T1000 (cell line): ENCODE data around the gene MYH9.
"Not testable (repeated sequence)": the region's sequence is repeated elsewhere in the genome, so short reads cannot be mapped to it uniquely, and the experiment has no call there.

Experiments
- DNase-seq: peaks from one replicate; lab custom pipeline; 2025; ENCODE audit warnings: mixed read lengths; lab: John Stamatoyannopoulos, UW

MYH9 gene

GRCh38 chr22:36292823-36293530 is 94.8 kb downstream of the MYH9 start:
- no peak for DNase-seq

DNA sequence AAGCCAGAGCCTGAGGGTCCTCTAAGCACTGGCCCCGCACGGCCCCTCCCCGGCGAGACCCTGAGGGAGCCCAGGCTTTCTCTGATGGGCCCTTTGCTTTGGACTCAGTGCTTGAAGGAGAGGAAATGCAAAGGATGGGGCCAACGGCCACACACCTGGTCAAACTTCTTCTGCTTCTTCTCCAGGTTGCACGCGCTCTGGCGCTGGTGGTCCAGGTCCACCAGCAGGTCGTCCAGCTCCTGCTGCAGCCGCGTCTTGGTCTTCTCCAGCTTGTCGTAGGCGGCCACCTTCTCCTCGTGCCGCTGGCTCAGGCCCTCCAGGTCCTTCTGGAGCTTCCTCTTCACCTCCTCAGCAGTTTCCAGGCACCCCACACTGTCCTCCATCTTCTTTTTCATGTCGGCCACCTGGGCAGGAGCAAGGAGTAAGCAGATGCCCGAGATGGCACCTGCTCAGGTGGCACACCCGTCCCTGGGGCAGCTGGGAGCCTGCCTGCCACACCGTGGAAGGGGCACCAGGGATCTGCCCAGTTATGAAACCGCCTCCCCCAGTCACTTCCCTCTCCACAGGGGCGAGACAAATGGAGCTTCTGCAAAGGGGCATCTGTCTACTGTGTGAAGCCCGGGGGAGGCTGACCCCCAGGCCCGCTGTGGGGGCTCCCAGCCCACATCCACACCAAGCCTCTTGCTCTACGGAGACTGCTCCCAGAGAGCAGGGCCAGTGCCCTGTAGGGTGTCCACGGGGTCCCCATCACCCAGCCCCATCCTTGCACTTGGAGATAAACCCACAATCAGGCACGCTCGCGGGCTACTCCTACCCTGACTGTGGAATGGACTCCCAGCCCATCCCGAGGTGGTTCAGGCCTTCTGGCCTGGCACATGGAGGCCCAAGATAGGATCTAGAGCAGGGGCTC is 95.7 kb downstream of the MYH9 start:
- no peak for DNase-seq

DNA sequence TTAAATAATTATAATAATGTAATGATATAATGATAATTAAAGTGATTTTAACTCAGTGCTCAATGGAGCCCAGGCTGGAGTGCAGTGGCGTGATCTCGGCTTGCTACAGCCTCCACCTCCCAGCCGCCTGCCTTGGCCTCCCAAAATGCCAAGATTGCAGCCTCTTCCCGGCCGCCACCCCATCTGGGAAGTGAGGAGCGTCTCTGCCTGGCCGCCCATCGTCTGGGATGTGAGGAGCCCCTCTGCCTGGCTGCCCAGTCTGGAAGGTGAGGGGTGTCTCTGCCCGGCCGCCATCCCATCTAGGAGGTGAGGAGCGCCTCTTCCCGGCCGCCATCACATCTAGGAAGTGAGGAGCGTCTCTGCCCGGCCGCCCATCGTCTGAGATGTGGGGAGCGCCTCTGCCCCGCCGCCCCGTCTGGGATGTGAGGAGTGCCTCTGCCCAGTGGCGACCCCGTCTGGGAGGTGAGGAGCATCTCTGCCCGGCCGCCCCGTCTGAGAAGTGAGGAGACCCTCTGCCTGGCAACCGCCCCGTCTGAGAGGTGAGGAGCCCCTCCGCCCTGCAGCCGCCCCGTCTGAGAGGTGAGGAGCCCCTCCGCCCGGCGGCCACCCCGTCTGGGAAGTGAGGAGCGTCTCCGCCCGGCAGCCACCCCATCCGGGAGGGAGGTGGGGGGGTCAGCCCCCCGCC is 97.2 kb downstream of the MYH9 start:
- not testable (repeated sequence) for DNase-seq

DNA sequence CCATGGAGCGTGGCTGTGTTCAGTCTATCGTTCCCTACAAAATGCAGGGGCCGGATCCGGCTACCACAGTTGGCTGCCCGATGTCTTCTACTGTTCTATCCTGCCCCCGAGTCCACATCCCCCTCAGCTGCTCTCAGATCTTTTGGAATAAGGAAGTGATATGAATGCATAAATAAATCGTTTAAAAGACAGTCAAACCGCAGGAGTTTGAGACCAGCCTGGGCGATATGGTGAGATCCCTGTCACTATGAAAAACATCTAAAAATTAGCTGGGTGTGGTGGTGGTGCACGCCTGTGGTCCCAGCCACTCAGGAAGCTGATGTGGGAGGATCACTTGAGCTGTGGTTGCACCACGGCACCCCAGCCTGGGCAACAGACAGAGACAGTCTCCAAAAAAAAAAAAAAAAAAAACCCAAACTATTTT is 97.8 kb downstream of the MYH9 start:
- DNase-seq, result not testable (repeated sequence)

- DNase-seq, result no peak
Observed at GRCh38 chr22:36289406-36289870, 98.3 kb downstream of the MYH9 start.

- DNase-seq, result no peak
Observed at GRCh38 chr22:36288571-36289405, 99.0 kb downstream of the MYH9 start.

DNA sequence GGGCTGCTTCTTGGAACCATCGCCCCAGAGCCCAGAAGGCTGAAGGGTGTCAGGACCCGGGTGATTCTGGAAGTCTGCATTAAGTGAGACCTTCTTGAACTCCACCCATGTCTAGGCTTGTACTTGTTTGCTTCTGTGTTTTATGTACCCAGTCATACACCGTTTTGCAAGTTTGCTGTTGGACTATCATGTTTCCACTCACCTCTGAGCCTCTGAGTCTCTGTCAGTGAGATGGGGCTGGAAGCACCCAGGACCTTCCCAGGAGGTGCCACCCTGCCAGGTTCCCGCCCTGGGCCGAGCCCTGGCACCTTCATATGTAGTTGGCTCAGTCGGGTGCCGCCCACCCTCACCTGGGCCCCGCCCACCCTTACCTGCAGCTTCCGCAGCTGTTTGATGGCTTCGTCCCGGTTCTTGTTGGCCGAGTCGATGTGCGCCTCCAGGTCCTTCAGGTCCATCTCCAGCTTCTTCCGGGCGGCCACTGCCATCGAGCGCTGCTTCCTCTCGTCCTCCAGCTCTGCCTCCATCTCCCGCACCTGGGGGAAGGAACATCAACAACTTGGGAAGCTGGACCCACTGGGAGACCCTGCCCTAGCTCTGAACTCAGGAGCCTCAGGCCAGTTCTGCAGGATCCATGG is 99.8 kb downstream of the MYH9 start:
- DNase-seq, result no peak

GRCh38 chr22:36286096-36286957 is 101.4 kb downstream of the MYH9 start:
- DNase-seq, result peak; percentile 25

DNA sequence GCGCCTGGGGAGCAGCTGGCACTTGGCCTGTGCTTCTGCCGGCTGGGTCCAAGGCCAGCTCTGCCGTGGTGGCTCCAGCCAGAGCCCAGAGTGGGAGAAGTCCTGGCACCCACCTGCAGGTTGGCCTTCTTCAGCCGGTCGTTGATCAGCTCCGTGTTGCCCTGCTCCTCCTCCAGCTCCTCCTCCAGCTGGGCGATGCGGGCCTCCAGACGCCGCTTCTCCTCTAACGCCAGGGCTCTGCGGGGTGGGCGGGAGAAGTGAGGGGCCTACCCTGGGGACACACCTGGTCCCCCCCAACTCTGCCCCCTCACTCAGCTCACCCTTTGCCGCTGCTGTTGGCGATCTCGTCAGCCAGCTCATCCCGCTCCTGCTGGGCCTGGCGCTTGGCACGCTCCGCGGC is 102.2 kb downstream of the MYH9 start:
- DNase-seq, result no peak

DNA sequence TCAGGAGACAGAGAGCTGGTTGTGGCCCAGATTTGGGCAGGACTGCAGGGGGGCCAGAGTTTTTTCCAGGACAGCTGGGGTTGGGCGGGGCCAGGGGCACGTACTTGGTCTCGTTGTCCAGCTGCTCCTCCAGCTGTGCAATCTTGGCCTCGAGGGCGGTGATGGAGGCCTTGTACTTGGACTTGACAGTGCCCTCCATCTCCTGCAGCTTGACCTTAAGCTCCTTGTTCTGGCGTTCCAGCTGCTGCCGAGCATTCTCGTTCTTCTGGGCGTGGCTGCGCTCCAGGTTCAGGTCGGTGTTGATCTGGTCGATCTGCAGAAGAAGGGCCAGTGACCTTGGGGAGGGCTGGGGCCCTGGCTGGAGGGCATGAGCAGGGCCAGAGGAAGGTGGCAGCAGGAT is 102.8 kb downstream of the MYH9 start:
- no peak for DNase-seq

DNA sequence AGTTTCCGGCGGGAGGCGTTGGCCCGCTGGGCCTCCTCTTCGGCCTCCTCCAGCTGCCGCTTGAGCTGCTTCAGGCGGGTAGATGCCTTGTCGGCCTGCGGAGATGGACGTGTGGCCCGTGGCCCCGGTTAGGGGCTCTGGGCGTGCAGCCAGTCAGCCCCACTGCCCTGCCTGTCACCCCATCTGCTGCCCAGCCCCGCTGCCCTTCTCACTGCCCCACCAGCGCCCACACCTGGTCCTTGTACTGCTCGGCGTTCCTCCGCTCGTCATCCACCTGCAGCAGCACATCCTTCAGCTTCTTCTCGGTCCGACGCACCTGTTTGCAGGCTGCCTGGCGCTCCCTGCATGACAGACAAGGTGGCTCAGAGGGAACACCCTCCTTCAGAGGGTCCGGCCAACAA is 103.6 kb downstream of the MYH9 start:
- DNase-seq, result no peak

DNA sequence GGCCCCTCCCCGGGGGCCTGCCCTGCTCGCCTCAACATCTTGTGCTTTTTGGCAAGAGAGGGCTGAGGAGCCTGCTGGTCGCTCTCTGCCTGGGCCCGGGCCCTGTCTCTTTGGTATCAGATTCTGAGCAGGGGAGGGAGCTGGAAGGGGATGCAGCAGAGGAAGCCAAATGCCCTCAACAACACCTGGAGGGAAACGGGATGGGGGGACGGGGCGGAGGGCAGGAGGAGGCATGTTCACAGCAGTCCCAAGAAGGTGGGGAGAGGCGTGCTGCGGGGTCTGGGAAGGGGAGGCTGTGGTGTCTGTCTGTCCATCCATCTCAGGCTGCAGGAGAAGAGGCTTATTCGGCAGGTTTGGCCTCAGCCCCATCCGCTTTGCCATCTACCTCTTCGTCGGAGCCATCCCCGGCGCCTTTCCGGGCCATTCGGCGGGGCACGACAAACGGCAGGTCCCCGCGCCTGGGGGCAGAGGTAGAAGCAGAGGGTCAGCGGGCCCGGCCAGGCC is 105.4 kb downstream of the MYH9 start:
- DNase-seq, result no peak

DNA sequence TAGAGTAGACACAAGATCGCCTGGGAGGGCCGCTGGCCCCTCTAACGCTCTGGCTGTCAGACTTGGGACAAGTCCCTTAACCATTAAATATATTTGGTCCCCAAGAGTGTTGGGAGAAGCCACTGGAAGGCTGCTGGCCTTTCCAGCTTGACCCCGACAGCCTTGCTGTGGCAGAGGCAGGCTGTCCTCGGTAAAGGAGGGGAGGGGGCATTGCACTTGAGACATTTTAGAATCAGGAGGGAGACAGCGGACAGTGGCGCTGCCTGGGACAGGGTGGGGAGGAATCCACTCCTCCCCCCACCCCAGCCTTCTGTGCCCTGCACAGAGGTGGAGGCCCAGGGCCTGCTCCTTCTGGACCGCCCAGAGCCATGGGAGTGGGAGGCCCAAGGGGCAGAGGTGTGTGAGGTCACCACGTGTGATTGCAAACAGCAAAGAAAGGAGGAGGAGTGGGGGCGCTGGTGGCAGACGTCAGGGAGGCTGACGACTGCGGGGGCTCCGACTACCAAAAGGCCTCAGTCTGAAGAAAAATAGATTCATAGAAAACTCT is 105.9 kb downstream of the MYH9 start:
- DNase-seq, result no peak

- no peak for DNase-seq
Observed at GRCh38 chr22:36280379-36280778, 107.4 kb downstream of the MYH9 start.

GRCh38 chr22:36279219-36279666 is 108.5 kb downstream of the MYH9 start:
- no peak for DNase-seq

- no peak for DNase-seq
Observed at GRCh38 chr22:36277482-36278291, 110.1 kb downstream of the MYH9 start.

- no peak for DNase-seq
Observed at GRCh38 chr22:36274531-36274930, 113.2 kb downstream of the MYH9 start.

GRCh38 chr22:36271951-36272350 is 115.8 kb downstream of the MYH9 start:
- DNase-seq, result not testable (repeated sequence)

DNA sequence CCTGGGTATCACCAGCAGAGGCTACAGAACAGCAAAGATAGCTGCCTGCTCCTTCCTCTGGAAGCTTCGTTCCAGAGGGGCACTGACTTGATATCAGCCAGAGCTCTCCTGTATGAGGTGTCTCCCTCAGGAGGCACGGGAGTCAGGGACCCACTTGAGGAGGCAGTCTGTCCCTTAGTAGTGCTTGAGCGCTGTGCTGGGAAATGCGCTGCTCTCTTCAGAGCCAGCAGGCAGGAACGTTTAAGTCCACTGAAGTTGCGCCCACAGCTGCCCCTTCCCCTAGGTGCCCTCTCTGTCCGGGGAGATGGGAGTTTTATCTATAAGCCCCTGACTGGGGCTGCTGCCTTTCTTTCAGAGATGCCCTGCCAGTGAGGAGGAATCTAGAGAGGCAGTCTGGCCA is 116.5 kb downstream of the MYH9 start:
- DNase-seq, result not testable (repeated sequence)
